Upper lobe of right lung (tissue), 1 donor: Measurements from ENCODE around the gene ITIH5. TPM values are rescaled to one million over a fixed set of nuclear protein-coding genes. Genes with fewer than 3 reads are reported as not detected.
"Not testable (repeated sequence)": the region's sequence is repeated elsewhere in the genome, so short reads cannot be mapped to it uniquely, and the experiment has no call there.

Experiments used
- ATAC-seq: fragments of 200-7000 bp; cut with Tn5 transposase; one replicate; pipeline ENCODE4 v1.9.1; 2020; ENCODE audit warnings: mild to moderate bottlenecking, moderate library complexity
- DNase-seq: peaks from one replicate; pipeline ENCODE4 v3.0.0-alpha.2; 2020
- H3K27ac ChIP-seq: fragments of 200-600 bp; one replicate; pipeline ENCODE4 v1.8.0; 2022
- H3K27me3 ChIP-seq: fragments of 200-600 bp; one replicate; pipeline ENCODE4 v1.8.0; 2022; ENCODE audit warnings: mild to moderate bottlenecking
- H3K36me3 ChIP-seq: fragments of 200-600 bp; one replicate; pipeline ENCODE4 v1.8.0; 2022
- H3K4me1 ChIP-seq: fragments of 200-600 bp; one replicate; pipeline ENCODE4 v1.8.0; 2022
- H3K4me3 ChIP-seq: fragments of 200-600 bp; one replicate; pipeline ENCODE4 v1.8.0; 2022; ENCODE audit warnings: mild to moderate bottlenecking
- H3K9me3 ChIP-seq: fragments of 200-600 bp; one replicate; pipeline ENCODE4 v1.8.0; 2022
- CTCF ChIP-seq: fragments of 200-600 bp; IDR thresholded peaks from one replicate; pipeline ENCODE4 v1.8.0; 2022; ENCODE audit warnings: antibody characterized with exemption
- intact Hi-C: fragments of 100-400 bp; cut with DNase I; formaldehyde crosslinking; loops from one replicate; pipeline ENCODE4 v1.11.0; 2022
- total RNA-seq: library from RNA; stranded (reverse); fragmentation: NEBNext Ultra II Directional; extraction: Animal tissue kit (Norgen Biotek cat#: 25700); gene quantifications from one replicate; pipeline ENCODE4 v1.2.1, GENCODE V29; 2021
- donor health status: DM: no; HTN: yes; CAD: no; lungs with severe emphysema.

The ITIH5 gene
- total RNA-seq, 1 donor from 2014 or later: 10.5 TPM

- Histone ChIP-seq H3K27me3 (peaks cover 28% of the 10 kb centered on the region), H3K27ac (no peak overlapping the region), H3K9me3 (no peaks in the 10 kb centered on the region), H3K4me3 (no peak overlapping the region), H3K4me1 (peaks cover 14% of the 10 kb centered on the region), H3K36me3 (no peaks in the 10 kb centered on the region)
- intact Hi-C loops: no loop called here
- ATAC-seq (no peak), DNase-seq (no peak)
- no peak for TF ChIP-seq CTCF
These were observed 4.2 kb downstream of the ITIH5 start for GRCh38 chr10:7662522-7662921.

GRCh38 chr10:7659560-7659959 is 7.2 kb downstream of the ITIH5 start:
- Histone ChIP-seq H3K9me3 (no peaks in the 10 kb centered on the region), H3K36me3 (no peaks in the 10 kb centered on the region), H3K27ac (no peak overlapping the region), H3K4me1 (no peaks in the 10 kb centered on the region), H3K27me3 (peaks cover 19% of the 10 kb centered on the region), H3K4me3 (no peak overlapping the region)
- TF ChIP-seq CTCF: no peak
- no peak for ATAC-seq
- DNase-seq: no peak
- intact Hi-C loops: loop anchor here (2.0 kb wide), 1 partner anchor 25 kb away; no protein-coding TSS in a partner anchor

GRCh38 chr10:7657552-7657951 is 9.2 kb downstream of the ITIH5 start:
- Histone ChIP-seq H3K4me1 (no peaks in the 10 kb centered on the region), H3K27ac (no peak overlapping the region), H3K9me3 (no peaks in the 10 kb centered on the region), H3K4me3 (no peak overlapping the region), H3K36me3 (no peaks in the 10 kb centered on the region), H3K27me3 (no peaks in the 10 kb centered on the region)
- DNase-seq (no peak), ATAC-seq (no peak)
- no peak for TF ChIP-seq CTCF
- intact Hi-C loops: no loop called here

GRCh38 chr10:7657079-7657478 is 9.7 kb downstream of the ITIH5 start:
- H3K9me3 ChIP-seq, DNase-seq, ATAC-seq, intact Hi-C loops, H3K36me3 ChIP-seq, H3K4me3 ChIP-seq, H3K27ac ChIP-seq, H3K4me1 ChIP-seq, H3K27me3 ChIP-seq: not testable (repeated sequence)

GRCh38 chr10:7651853-7652470 is 14.8 kb downstream of the ITIH5 start:
- Histone ChIP-seq H3K36me3 (no peaks in the 10 kb centered on the region), H3K27ac (no peak overlapping the region), H3K9me3 (no peaks in the 10 kb centered on the region), H3K4me3 (no peak overlapping the region), H3K4me1 (no peaks in the 10 kb centered on the region), H3K27me3 (no peaks in the 10 kb centered on the region)
- ATAC-seq: no peak
- intact Hi-C loops: no loop called here
- DNase-seq: no peak
- no peak for TF ChIP-seq CTCF

- H3K27me3 ChIP-seq: no peaks in the 10 kb centered on the region
- no peak overlapping the region for H3K4me3 ChIP-seq
- no peaks in the 10 kb centered on the region for H3K4me1 ChIP-seq
- no peaks in the 10 kb centered on the region for H3K9me3 ChIP-seq
- intact Hi-C loops: no loop called here
- no peak for ATAC-seq
- no peaks in the 10 kb centered on the region for H3K36me3 ChIP-seq
- no peak for DNase-seq
- H3K27ac ChIP-seq: no peak overlapping the region
- TF ChIP-seq CTCF: no peak
These were observed 17.0 kb downstream of the ITIH5 start for GRCh38 chr10:7649673-7650300.
